K562 (cell line): Measurements from ENCODE around the gene DNAH3. TPM values are rescaled to one million over a fixed set of nuclear protein-coding genes. Genes with fewer than 3 reads are reported as not detected.
A peak's percentile ranks its signal among the peaks of the same experiment; 100 is the strongest.

Experiments
- ATAC-seq: fragments of 200-7000 bp; cut with Tn5 transposase; 3 replicates; pipeline ENCODE4 v1.9.1; 2020; ENCODE audit warnings: moderate library complexity
- BruUV-seq: library from RNA; stranded (reverse); fragments of 400-500 nt; replicated peaks from 2 replicates; lab custom pipeline; 2021; lab: Mats Ljungman, UMichigan
- CTCF ChIA-PET: fragments of 300-600 bp; formaldehyde crosslinking; extraction: SDS; loops from one replicate; lab custom pipeline; 2021; ENCODE audit warnings: low intra/inter-chr PET ratio; lab: Yijun Ruan, JAX
- POLR2A ChIA-PET: fragments of 300-600, 350-650 bp; sonication (Branson Sonifier 250); formaldehyde crosslinking; extraction: SDS; loops from one replicate; lab custom pipeline; 2021; ENCODE audit warnings: antibody characterized with exemption, inconsistent platforms; lab: Yijun Ruan, JAX
- DNase-seq, 4 experiments: peaks; one replicate each; pipeline versions ENCODE4 v3.0.0 to v3.0.0-alpha.2; 2011 to 2018; ENCODE audit warnings: low spot score in 3 of 4, mixed read lengths in 3 of 4; ENCODE audit errors: extremely low read depth in 1 of 4
- FAIRE-seq: peaks from 2 replicates; lab custom pipeline; 2011; peaks lifted over from hg19 to GRCh38; lab: Jason Lieb, UNC
- H2AFZ ChIP-seq: 2 replicates; pipeline ENCODE4 v1.6.0; 2011; ENCODE audit warnings: low read depth, low read length, control low read depth, inconsistent platforms
- H3K27ac ChIP-seq: fragments of 200-600 bp; 3 replicates; pipeline ENCODE4 v1.8.0; 2011; ENCODE audit warnings: low read depth, mild to moderate bottlenecking, control low read depth, inconsistent platforms, low read length, moderate library complexity, mixed read lengths; ENCODE audit errors: extremely low read depth
- H3K27me3 ChIP-seq, 2 experiments: fragments of 300-600 bp in 1 of 2; 2 replicates in 1 of 2; 3 replicates in 1 of 2; pipeline versions ENCODE4 v1.6.0 to v1.8.0; 2011; ENCODE audit warnings: inconsistent platforms in 2 of 2, low read length in 2 of 2, mild to moderate bottlenecking in 1 of 2, mixed read lengths in 1 of 2, moderate library complexity in 1 of 2; ENCODE audit not compliant: control insufficient read depth in 2 of 2, insufficient read depth in 2 of 2
- H3K36me3 ChIP-seq: fragments of 300-600 bp; 3 replicates; pipeline ENCODE4 v1.8.0; 2011; ENCODE audit warnings: mild to moderate bottlenecking, low read length, inconsistent platforms; ENCODE audit not compliant: control insufficient read depth, insufficient read depth
- H3K4me1 ChIP-seq, 2 experiments: fragments of 200-600 bp in 1 of 2; replicated peaks in 1 of 2; 2 replicates in 1 of 2; 3 replicates in 1 of 2; pipeline versions ENCODE4 v1.5.1 to v1.8.0; 2011; ENCODE audit warnings: inconsistent platforms in 2 of 2, low read length in 2 of 2, mild to moderate bottlenecking in 1 of 2, mixed read lengths in 1 of 2, moderate library complexity in 1 of 2; ENCODE audit not compliant: control insufficient read depth in 2 of 2, insufficient read depth in 2 of 2
- H3K4me2 ChIP-seq: 2 replicates; pipeline ENCODE4 v1.6.1; 2011; ENCODE audit warnings: low read length, control low read depth, inconsistent platforms, mixed read lengths; ENCODE audit not compliant: insufficient read depth
- H3K4me3 ChIP-seq: fragments of 200-600 bp; sonication (generic), shearing (Covaris generic); 2 replicates; pipeline ENCODE4 v1.5.1; 2016; ENCODE audit warnings: control low read depth, inconsistent platforms
- H3K79me2 ChIP-seq: fragments of 200-600 bp; 3 replicates; pipeline ENCODE4 v1.8.0; 2011; ENCODE audit warnings: low read length, inconsistent platforms; ENCODE audit not compliant: control insufficient read depth, insufficient read depth
- H3K9ac ChIP-seq, 2 experiments: 2 replicates each; pipeline versions ENCODE4 v1.6.0 to v1.6.1; 2011; ENCODE audit warnings: low read depth in 2 of 2, low read length in 2 of 2, control low read depth in 1 of 2, inconsistent platforms in 1 of 2, mild to moderate bottlenecking in 1 of 2, mixed read lengths in 1 of 2; ENCODE audit not compliant: insufficient read depth in 1 of 2
- H3K9me1 ChIP-seq: one replicate; pipeline ENCODE4 v1.6.0; 2011; ENCODE audit warnings: inconsistent platforms, mild to moderate bottlenecking, low read length, moderate library complexity; ENCODE audit not compliant: control insufficient read depth, insufficient read depth
- H3K9me3 ChIP-seq: replicated peaks from 2 replicates; pipeline ENCODE4 v1.5.1; 2011; ENCODE audit warnings: low read depth, low read length, inconsistent platforms; ENCODE audit not compliant: control insufficient read depth, insufficient read depth
- H4K20me1 ChIP-seq: replicated peaks from 2 replicates; pipeline ENCODE4 v1.6.1; 2011; ENCODE audit warnings: low read length, inconsistent platforms, mixed read lengths; ENCODE audit not compliant: control insufficient read depth, insufficient read depth
- ARNT ChIP-seq, 2 experiments: fragments of 450-650 bp; IDR thresholded peaks; 2 replicates each; pipeline ENCODE4 v1.6.1; 2016; ENCODE audit warnings: mild to moderate bottlenecking in 1 of 2
- CTBP1 ChIP-seq: fragments of 450-650 bp; IDR thresholded peaks from 2 replicates; pipeline ENCODE4 v1.6.1; 2016; ENCODE audit warnings: borderline replicate concordance
- DPF2 ChIP-seq: fragments of 450-650 bp; IDR thresholded peaks from 2 replicates; pipeline ENCODE4 v1.6.1; 2016
- GATA2 ChIP-seq: sonication (generic); formaldehyde crosslinking; IDR thresholded peaks from 2 replicates; pipeline ENCODE4 v1.4.0; 2020; ENCODE audit warnings: mild to moderate bottlenecking, missing genetic modification reagents
- MAFG ChIP-seq: fragments of 450-650 bp; conservative IDR thresholded peaks from 2 replicates; pipeline ENCODE4 v1.6.1; 2016; ENCODE audit warnings: missing genetic modification characterization, missing compliant biosample characterization
- NFATC3 ChIP-seq: fragments of 450-650 bp; IDR thresholded peaks from 2 replicates; pipeline ENCODE4 v1.6.1; 2017; ENCODE audit warnings: mild to moderate bottlenecking
- SMARCE1 ChIP-seq: fragments of 450-650 bp; IDR thresholded peaks from 2 replicates; pipeline ENCODE4 v1.7.1; 2016; ENCODE audit warnings: mild to moderate bottlenecking
- SNIP1 ChIP-seq: fragments of 450-650 bp; IDR thresholded peaks from 2 replicates; pipeline ENCODE4 v1.7.1; 2017; ENCODE audit warnings: low read depth, mild to moderate bottlenecking
- TCF3 ChIP-seq: sonication (generic); formaldehyde crosslinking; IDR thresholded peaks from 2 replicates; pipeline ENCODE4 v1.4.0; 2020; ENCODE audit warnings: mild to moderate bottlenecking, missing genetic modification reagents
- TEAD4 ChIP-seq, 2 experiments: sonication (generic) in 1 of 2; formaldehyde crosslinking in 1 of 2; IDR thresholded peaks; 2 replicates each; pipeline versions ENCODE4 v1.6.1 to v1.8.0; 2012 to 2022; ENCODE audit warnings: borderline replicate concordance in 1 of 2, inconsistent platforms in 1 of 2, low read length in 1 of 2, mild to moderate bottlenecking in 1 of 2, missing genetic modification reagents in 1 of 2
- ZBED1 ChIP-seq: IDR thresholded peaks from 2 replicates; pipeline ENCODE4 v1.6.1; 2014
- ZFPM2 ChIP-seq: fragments of 250-450 bp; sonication (Bioruptor Pico); IDR thresholded peaks from 2 replicates; pipeline ENCODE4 v1.5.1; 2022; ENCODE audit warnings: mild to moderate bottlenecking
- ZNF121 ChIP-seq: sonication (generic); formaldehyde crosslinking; conservative IDR thresholded peaks from 2 replicates; pipeline ENCODE4 v1.8.0; 2022; ENCODE audit warnings: missing genetic modification reagents
- WGBS: fragments of 100-300 bp; shearing (Covaris generic); methylation state at CpG from one replicate; pipeline ENCODE4 v1.1.6; 2016; ENCODE audit warnings: low coverage, mixed read lengths; ENCODE audit not compliant: insufficient coverage; ENCODE audit errors: missing lambda C conversion rate; 5-methylcytosine and 5-hydroxymethylcytosine counted together
- in situ Hi-C: fragments of 300-500 bp; cut with MboI; formaldehyde crosslinking; loops from 4 replicates; pipeline ENCODE4 v1.15.0; 2018; ENCODE audit warnings: inconsistent platforms, mixed read lengths
- intact Hi-C: fragments of 100-400 bp; cut with micrococcal nuclease; formaldehyde crosslinking; loops from 2 replicates; pipeline ENCODE4 v1.14.2; 2022
- polyA plus RNA-seq, 8 experiments: library from polyadenylated mRNA; depleted of rRNA in 4 of 8; stranded (reverse) in 5 of 8; unstranded in 3 of 8; fragments of >200 nt; fragmentation: Nextera tagmentation in 2 of 8; fragmentation: Illumina TruSeq in 1 of 8; extraction: Ambion mirVana in 2 of 8; extraction: Trizol in 1 of 8; gene quantifications; 2 replicates each; pipeline versions ENCODE4 v1.2.1 to v1.2.3, GENCODE V29; 2011 to 2014; ENCODE audit warnings: inconsistent platforms in 1 of 8, missing spikeins in 1 of 8
- total RNA-seq, 7 experiments: library from RNA; depleted of rRNA in 6 of 7; stranded (reverse); fragments of >200 nt in 6 of 7; fragmentation: Illumina TruSeq in 2 of 7; extraction: Trizol in 2 of 7; gene quantifications; 2 replicates each; pipeline versions ENCODE4 v1.2.1 to v1.2.3, GENCODE V29; 2011 to 2021; ENCODE audit warnings: low replicate concordance in 1 of 7
- TF ChIP-seq, protein P1 (sequence below): fragments of 250-450 bp; sonication (Bioruptor Pico); IDR thresholded peaks from 2 replicates; pipeline ENCODE4 v1.9.0; 2021; ENCODE audit warnings: mild to moderate bottlenecking, inconsistent platforms
- TF ChIP-seq, protein P2 (sequence below): sonication (generic); formaldehyde crosslinking; IDR thresholded peaks from 2 replicates; pipeline ENCODE4 v1.8.0; 2022; ENCODE audit warnings: mild to moderate bottlenecking, missing genetic modification reagents, borderline replicate concordance

Gene DNAH3
- total and polyA plus RNA-seq, 9 of the 15 experiments (the other 6 are each of a cell fraction or from before 2014, with no cell fraction given) = 0.32 to 0.84 (median 0.44) TPM

DNA sequence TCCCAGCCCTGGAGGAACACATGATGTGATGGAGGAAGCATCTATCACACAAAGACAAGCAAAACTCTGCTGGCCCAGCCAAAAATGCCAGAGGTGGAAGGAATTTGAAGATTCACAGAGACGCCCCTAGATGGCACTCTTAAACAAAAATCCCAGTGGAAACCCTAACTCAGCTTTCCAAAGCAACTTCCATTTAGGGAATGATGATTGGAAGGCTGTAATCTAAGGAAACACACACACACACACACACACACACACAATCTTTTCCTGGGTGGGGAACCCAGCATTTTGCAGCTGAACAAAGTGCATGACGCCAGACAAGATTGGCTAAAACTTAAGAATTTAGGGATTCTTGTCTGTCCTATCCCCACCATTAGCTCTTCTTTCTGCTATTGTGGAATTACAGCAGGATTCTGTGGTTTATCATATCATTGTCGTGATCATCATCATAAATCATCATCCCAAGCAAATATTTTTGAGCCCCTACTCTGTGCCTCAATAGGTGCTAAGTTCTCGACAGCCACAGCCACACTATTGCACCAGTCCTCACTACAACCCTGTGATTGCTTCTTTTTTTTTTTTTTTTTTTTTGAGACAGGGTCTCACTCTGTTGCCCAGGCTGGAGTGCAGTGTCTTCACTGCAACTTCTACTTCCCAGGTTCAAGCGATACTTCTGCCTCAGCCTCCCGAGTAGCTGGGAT, 6.3 kb upstream of the DNAH3 start:
- Histone ChIP-seq H4K20me1 (no peaks in the 10 kb centered on the region), H3K27me3 (no peaks in the 10 kb centered on the region), H3K9me1 (no peaks in the 10 kb centered on the region), H2AFZ (no peak overlapping the region), H3K27ac (no peak overlapping the region), H3K9me3 (no peaks in the 10 kb centered on the region), H3K79me2 (peaks cover 3% of the 10 kb centered on the region; the same call in 1 of the 3 replicates), H3K36me3 (peaks cover 10% of the 10 kb centered on the region; the same call in 2 of the 3 replicates), H3K9ac (no peak overlapping the region), H3K4me2 (no peak overlapping the region), H3K4me1 (peaks cover 10 to 17% of the 10 kb centered on the region in 2 experiments), H3K4me3 (no peak overlapping the region)
- 57% methylated on average over 6 of the region's 6 CpGs for whole genome bisulfite sequencing
- ChIA-PET CTCF (interaction anchor here (0.8 to 2.1 kb wide), 5 partner anchors 144 to 1165 kb away, joined by 5 to 12 read pairs (median 5); no protein-coding TSS in a partner anchor), POLR2A (interaction anchor here (0.7 to 1.1 kb wide), 3 partner anchors 11 to 29 kb away, joined by 3 read pairs; no protein-coding TSS in a partner anchor)
- BruUV-seq = no TSS peak
- in situ Hi-C loops (loop anchor here (5.0 to 10.0 kb wide), 2 partner anchors 400 to 1158 kb away; no protein-coding TSS in a partner anchor), intact Hi-C loops (loop anchor here (2.0 to 10.0 kb wide), 3 partner anchors 398 to 1164 kb away; no protein-coding TSS in a partner anchor)
- FAIRE-seq (peak; percentile 75), DNase-seq (peak; percentile 53 to 67 (median 64)), ATAC-seq (no peak)
- TF ChIP-seq ZBED1 (no peak), TCF3 (CRISPR knock-in tag) (no peak), ZNF121 (CRISPR knock-in tag) (0 out of 2 replicates have a peak, but pooled peaks have one; percentile 16), ZFPM2 (CRISPR knock-in tag) (no peak), MAFG (tag) (peak; percentile 26; the same call in 1 of the 2 replicates), DPF2 (0 out of 2 replicates have a peak, but pooled peaks have one; percentile 17), SNIP1 (no peak), GATA2 (CRISPR knock-in tag) (no peak), NFATC3 (no peak), TEAD4 (IDR thresholded peaks at IDR 0.05; ENCODE audit: low read length) (peak; percentile 43; the same call in 1 of the 2 replicates), TEAD4 (CRISPR knock-in tag; IDR thresholded peaks at IDR 0.05; ENCODE audit: borderline replicate concordance) (no peak), SMARCE1 (peak; percentile 19; the same call in 1 of the 2 replicates), ARNT (IDR thresholded peaks at IDR 0.05) (0 out of 4 replicates have a peak, but pooled peaks of 1 of the 2 experiments have one; percentile 49), CTBP1 (peak; percentile 51; the same call in 1 of the 2 replicates)
- TF ChIP-seq, protein P1, sequence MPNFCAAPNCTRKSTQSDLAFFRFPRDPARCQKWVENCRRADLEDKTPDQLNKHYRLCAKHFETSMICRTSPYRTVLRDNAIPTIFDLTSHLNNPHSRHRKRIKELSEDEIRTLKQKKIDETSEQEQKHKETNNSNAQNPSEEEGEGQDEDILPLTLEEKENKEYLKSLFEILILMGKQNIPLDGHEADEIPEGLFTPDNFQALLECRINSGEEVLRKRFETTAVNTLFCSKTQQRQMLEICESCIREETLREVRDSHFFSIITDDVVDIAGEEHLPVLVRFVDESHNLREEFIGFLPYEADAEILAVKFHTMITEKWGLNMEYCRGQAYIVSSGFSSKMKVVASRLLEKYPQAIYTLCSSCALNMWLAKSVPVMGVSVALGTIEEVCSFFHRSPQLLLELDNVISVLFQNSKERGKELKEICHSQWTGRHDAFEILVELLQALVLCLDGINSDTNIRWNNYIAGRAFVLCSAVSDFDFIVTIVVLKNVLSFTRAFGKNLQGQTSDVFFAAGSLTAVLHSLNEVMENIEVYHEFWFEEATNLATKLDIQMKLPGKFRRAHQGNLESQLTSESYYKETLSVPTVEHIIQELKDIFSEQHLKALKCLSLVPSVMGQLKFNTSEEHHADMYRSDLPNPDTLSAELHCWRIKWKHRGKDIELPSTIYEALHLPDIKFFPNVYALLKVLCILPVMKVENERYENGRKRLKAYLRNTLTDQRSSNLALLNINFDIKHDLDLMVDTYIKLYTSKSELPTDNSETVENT (CRISPR knock-in tag) = no peak
- TF ChIP-seq, protein P2, sequence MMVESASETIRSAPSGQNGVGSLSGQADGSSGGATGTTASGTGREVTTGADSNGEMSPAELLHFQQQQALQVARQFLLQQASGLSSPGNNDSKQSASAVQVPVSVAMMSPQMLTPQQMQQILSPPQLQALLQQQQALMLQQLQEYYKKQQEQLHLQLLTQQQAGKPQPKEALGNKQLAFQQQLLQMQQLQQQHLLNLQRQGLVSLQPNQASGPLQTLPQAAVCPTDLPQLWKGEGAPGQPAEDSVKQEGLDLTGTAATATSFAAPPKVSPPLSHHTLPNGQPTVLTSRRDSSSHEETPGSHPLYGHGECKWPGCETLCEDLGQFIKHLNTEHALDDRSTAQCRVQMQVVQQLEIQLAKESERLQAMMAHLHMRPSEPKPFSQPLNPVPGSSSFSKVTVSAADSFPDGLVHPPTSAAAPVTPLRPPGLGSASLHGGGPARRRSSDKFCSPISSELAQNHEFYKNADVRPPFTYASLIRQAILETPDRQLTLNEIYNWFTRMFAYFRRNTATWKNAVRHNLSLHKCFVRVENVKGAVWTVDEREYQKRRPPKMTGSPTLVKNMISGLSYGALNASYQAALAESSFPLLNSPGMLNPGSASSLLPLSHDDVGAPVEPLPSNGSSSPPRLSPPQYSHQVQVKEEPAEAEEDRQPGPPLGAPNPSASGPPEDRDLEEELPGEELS (CRISPR knock-in tag) = no peak
